HG02970 (cell line): Measurements from ENCODE around the gene IL22.

Experiments
- ATAC-seq: cut with Tn5 transposase; IDR thresholded peaks from one replicate; pipeline ENCODE4 v1.9.1; 2021; ENCODE audit warnings: mild to moderate bottlenecking, moderate library complexity, moderate number of reproducible peaks; ENCODE audit not compliant: unreplicated experiment, low FRiP score

Gene IL22

GRCh38 chr12:68264857-68265256 lies 11.5 kb upstream of the IL22 start:
- no peak for ATAC-seq

DNA sequence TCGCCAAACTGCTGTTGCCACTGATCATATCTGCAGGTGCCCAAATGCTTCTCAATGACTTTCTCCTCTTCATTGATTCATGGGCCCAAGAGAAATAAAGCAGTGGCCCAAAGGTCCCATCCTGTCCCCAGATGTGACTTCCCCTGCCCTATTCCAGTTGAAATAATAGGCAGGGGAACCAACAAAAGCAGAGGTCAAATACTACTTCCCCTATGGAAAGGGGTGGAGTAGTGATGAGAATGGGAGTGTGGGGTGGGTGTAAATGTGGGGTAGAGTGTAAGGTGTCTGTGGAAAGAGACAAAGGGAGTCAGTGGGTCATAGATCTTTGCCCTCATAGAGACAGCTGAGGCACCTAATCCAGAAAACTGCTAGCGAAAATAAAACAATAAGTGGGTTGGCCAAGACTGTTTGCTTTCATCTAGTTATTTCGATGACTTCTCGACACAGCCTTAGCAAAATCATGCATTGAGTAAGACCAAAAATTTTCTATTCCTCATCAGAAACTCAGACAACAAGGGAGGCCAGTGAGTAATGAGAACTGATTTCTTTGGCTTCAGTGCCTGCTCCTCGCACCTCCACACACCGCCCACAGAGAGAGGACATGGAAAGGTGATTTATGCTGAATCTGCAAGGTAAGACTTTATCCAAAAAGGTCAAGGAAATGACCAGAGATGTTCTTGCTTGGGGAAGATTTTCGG lies 10.9 kb upstream of the IL22 start:
- ATAC-seq = no peak

DNA sequence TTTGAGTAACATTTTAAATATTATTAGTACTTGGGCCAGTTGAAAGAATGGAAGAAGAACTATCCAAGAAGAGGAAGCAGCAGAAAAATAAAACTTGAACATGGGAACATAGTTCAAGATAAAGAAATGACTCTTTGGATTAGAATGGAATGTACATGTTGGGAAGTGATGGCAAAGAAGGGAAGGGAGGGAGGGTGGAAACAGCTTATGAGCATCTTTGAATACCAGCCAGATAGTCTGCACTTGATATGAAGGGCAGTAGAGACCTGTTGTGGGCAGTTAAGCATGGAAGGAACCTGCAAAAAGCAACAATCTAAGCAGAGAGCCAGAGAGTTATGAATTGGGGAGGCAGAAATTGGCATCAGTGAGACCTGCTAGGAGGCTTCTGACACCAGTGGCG lies 10.0 kb upstream of the IL22 start:
- no peak for ATAC-seq

DNA sequence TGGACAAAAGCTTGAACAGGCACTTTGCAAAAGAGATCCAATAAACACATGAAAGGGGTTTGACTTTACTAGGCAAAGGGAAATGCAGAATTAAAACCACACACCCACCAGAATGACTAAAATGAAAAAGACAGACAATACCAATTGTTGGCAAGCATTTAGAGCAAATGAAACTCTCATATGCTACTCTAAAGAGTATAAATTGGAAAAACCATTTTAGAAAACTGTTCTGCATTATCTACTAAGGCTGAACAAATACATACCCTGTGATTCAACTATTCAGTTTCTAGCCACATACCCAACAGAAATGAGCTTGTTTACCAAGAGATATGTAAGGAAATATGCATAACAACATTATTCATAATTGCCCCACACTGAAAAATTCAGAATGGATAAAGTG lies 8.5 kb upstream of the IL22 start:
- no peak for ATAC-seq

GRCh38 chr12:68260153-68260552 lies 6.7 kb upstream of the IL22 start:
- ATAC-seq = no peak

GRCh38 chr12:68259318-68259940 lies 6.0 kb upstream of the IL22 start:
- ATAC-seq = no peak

- ATAC-seq = no peak
Observed at GRCh38 chr12:68252077-68252476, 1.3 kb downstream of the IL22 start.

- ATAC-seq = no peak
Observed at GRCh38 chr12:68250454-68250853, 3.0 kb downstream of the IL22 start.

DNA sequence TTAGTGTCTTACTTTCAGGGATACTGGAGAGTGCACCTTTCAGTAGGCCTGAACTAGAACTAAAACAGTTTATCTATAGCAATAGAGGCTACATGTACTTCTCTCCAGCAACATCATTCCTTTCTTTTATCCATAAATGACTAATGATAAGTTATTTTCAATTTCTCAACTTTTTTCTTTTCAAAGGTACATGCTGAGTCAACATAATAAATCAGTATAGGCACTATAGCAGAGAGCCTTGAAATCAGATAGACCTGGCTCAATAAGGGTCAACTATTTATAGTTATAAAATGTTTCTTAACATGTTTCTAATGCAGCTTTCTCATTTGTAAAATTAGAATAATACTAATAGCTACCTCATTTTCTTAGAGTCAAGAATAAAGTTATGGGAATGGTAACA lies 5.6 kb downstream of the IL22 start:
- ATAC-seq = no peak

- ATAC-seq = no peak
Observed at GRCh38 chr12:68246350-68246749, 7.1 kb downstream of the IL22 start.

DNA sequence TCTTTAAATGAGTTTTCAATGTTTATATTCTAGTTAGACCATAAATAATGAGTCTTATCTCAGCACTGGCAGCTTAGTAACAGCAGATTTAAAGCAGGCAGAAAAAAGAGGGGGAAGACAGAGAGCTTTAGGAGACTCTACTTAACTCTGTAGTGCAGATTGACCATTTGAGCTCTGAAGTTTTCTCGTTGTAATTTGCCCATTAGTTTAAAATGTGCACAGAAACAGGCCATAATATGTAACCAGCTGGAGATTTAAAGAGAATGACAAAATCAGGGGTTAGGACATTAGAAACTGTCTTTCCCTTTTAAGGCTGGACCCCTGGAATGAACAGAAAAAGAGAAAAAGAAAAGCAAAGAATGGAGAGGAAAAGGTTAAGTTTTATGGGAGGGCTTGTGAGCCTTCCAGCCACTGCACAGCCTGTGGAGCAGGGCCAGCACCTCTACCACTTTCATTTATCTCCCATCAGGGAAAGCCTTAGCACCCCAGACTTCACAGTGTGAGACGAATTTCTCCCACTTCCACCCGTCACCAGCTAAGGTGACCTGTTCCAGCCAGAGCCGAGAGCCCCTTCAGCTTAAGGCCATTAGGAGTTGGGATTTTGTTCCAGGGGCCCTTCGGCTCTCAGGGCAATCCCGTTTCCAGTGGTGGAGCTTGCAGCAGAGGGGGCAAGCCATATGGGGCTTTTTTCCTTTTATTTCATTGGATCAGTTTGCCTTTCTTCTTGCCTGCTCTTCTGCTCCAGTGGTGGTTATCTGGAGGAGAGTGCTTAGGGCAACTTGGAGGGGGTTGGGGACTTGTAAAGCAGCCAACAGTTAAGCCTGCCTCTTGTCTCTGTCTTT lies 8.0 kb downstream of the IL22 start:
- ATAC-seq = no peak

- ATAC-seq = no peak
Observed at GRCh38 chr12:68242777-68243176, 10.6 kb downstream of the IL22 start.

GRCh38 chr12:68240975-68241374 lies 12.4 kb downstream of the IL22 start:
- peak; percentile 92 for ATAC-seq

- ATAC-seq = no peak
Observed at GRCh38 chr12:68240079-68240478, 13.3 kb downstream of the IL22 start.

DNA sequence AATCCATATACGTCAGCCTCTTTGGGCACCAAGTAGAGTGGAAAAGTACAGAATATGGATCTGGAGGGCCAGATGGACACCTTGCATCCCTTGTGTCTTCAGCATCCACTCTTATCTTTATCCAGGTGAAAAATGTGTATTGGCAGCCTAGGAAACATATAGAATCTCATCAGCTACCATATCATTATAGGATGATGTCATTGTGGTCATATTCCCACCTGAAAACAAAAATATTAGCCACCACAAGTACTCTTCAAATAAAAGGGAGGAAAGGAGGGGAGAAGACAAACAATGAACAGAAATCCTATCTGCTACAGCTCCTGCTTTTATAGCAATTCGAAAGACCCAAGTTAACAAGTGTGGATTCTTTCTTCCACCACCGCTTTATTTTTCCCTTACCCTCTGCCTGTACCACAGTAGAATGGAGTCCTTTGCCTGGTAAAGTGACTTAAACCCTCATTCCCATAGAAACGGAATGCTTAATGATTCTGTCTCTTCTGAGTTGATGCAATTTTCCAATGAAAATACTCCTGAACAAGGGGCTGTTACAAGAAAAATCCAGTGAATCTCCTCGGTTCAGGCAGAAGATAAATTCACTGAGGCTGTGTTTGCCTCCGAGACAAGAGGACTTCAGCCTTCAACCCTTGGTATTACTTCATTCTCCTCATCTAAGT lies 14.0 kb downstream of the IL22 start:
- no peak for ATAC-seq

GRCh38 chr12:68237619-68238018 lies 15.8 kb downstream of the IL22 start:
- ATAC-seq = no peak

- ATAC-seq = no peak
Observed at GRCh38 chr12:68237078-68237477, 16.3 kb downstream of the IL22 start.

DNA sequence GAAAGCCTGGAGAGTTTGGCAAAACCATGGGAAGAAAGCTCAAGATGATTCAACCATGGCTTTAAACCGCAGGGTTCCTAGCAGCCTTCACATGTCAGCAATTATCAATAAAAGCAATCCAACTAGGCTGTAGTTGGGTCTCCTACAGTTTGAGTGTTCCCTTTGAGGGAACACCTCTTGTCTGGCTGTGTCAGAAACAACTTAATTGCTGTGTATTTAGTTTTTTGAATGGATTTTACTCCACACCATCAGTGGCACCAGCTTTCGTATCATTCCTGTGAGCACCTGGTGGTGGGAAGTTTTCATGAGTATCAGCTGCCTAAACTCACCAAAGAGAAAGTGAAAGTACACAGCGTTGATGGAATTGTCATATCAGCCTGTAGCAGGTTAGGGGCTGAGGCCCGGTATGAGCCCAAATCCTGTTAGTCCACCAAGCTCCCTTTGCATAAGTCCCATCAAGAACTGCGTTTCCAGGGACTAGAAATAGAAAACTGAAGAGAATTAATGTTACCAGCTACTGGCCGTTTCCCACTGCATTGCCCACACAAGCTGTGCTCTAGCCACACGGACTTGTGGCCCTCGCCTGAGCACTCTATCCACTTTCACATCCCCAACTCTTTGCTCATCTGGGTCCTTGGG lies 16.9 kb downstream of the IL22 start:
- no peak for ATAC-seq

DNA sequence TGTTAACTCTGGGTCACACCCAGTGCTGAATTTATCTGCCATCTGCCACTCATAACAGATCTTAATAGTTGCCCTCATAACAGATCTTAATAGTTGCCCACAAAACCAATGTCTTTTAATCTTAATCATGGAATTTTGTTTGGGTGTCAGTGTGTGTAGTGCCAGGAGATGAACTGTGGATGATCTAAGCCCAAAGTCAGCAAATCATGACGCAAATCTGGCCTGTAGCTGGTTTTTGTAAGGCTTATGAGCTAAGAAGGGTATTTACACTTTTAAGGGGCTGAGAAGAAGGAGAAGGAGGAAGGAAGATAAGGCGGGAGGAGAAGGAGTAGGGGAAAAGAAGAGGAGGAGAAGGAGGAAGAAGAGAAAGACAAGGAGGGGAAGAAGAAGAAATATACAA lies 17.8 kb downstream of the IL22 start:
- ATAC-seq = no peak

GRCh38 chr12:68234140-68234539 lies 19.3 kb downstream of the IL22 start:
- ATAC-seq = no peak

DNA sequence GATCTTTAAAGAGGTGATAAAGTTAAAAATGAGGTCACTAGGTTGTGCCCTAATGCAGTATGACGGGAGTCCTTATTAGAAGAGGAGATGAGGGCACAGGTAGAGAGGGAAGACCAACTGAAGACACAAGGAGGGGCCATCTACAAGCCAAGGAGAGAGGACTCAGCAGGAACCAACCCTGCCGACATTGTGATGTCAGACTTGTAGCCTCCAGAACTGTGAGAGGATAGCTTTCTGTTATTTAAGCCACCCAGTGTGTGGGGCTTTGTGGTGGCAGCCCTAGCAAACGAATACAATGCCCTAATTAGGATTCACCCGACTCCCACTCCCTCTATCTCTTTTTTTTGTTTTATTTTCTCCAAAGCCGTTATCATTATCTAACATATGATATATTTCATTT lies 19.9 kb downstream of the IL22 start:
- no peak for ATAC-seq
